IMR-90 (cell line): ENCODE measurements around the gene ADAMTS3. TPM values are rescaled to one million over a fixed set of nuclear protein-coding genes. Genes with fewer than 3 reads are reported as not detected.

Experiments used
- ATAC-seq: fragments of 200-7000 bp; cut with Tn5 transposase; 2 replicates; pipeline ENCODE4 v1.9.1; 2020; ENCODE audit warnings: low read depth, mild to moderate bottlenecking, moderate library complexity
- BruUV-seq: library from RNA; stranded (reverse); fragments of 400-500 nt; replicated peaks from 2 replicates; lab custom pipeline; 2021; lab: Mats Ljungman, UMichigan
- CTCF ChIA-PET: fragments of 300-600 bp; formaldehyde crosslinking; extraction: SDS; loops from one replicate; lab custom pipeline; 2021; ENCODE audit warnings: antibody characterized with exemption; lab: Yijun Ruan, JAX
- POLR2A ChIA-PET: fragments of 300-600 bp; sonication (Branson Sonifier 250); formaldehyde crosslinking; loops from one replicate; lab custom pipeline; 2022; ENCODE audit warnings: antibody characterized with exemption; ENCODE audit not compliant: unreplicated experiment; lab: Charles Lee
- DNase-seq: peaks from one replicate; pipeline ENCODE4 v3.0.0; 2013
- H2AFZ ChIP-seq: replicated peaks from 2 replicates; pipeline ENCODE3; 2013; ENCODE audit warnings: low read length, mild to moderate bottlenecking; ENCODE audit not compliant: poor library complexity
- H2AK5ac ChIP-seq: 2 replicates; pipeline ENCODE4 v1.6.1; 2013; ENCODE audit warnings: low read depth, low read length, inconsistent platforms
- H2AK9ac ChIP-seq: replicated peaks from 2 replicates; pipeline ENCODE3; 2013; ENCODE audit warnings: mild to moderate bottlenecking, low read depth, low read length, moderate library complexity; ENCODE audit not compliant: poor library complexity
- H2BK120ac ChIP-seq: 2 replicates; pipeline ENCODE4 v1.6.1; 2013; ENCODE audit warnings: low read depth, low read length, inconsistent platforms
- H2BK15ac ChIP-seq: 3 replicates; pipeline ENCODE4 v1.6.1; 2013; ENCODE audit warnings: low read depth, low read length, inconsistent platforms
- H2BK20ac ChIP-seq: 2 replicates; pipeline ENCODE4 v1.6.1; 2013; ENCODE audit warnings: low read depth, mild to moderate bottlenecking, inconsistent platforms, low read length, moderate library complexity
- H2BK5ac ChIP-seq: 2 replicates; pipeline ENCODE4 v1.6.1; 2013; ENCODE audit warnings: mild to moderate bottlenecking, low read depth, low read length, inconsistent platforms; ENCODE audit not compliant: poor library complexity, severe bottlenecking
- H3K14ac ChIP-seq: replicated peaks from 2 replicates; pipeline ENCODE4 v1.6.1; 2013; ENCODE audit warnings: low read depth, low read length, inconsistent platforms
- H3K18ac ChIP-seq: 2 replicates; pipeline ENCODE4 v1.6.1; 2013; ENCODE audit warnings: low read depth, low read length, control low read depth
- H3K23ac ChIP-seq: 2 replicates; pipeline ENCODE4 v1.6.1; 2013; ENCODE audit warnings: low read depth, low read length, inconsistent platforms
- H3K27ac ChIP-seq: 2 replicates; pipeline ENCODE4 v1.5.1; 2013; ENCODE audit warnings: mild to moderate bottlenecking, control low read depth, low read length; ENCODE audit not compliant: insufficient read depth
- H3K27me3 ChIP-seq: 2 replicates; pipeline ENCODE4 v1.6.1; 2013; ENCODE audit warnings: low read length; ENCODE audit not compliant: control insufficient read depth, insufficient read depth
- H3K36me3 ChIP-seq: 2 replicates; pipeline ENCODE4 v1.6.1; 2013; ENCODE audit warnings: low read length, mixed read lengths; ENCODE audit not compliant: control insufficient read depth, insufficient read depth
- H3K4ac ChIP-seq: 2 replicates; pipeline ENCODE4 v1.6.1; 2013; ENCODE audit warnings: low read depth, low read length, inconsistent platforms
- H3K4me1 ChIP-seq: 2 replicates; pipeline ENCODE4 v1.6.1; 2013; ENCODE audit warnings: low read length, mixed read lengths; ENCODE audit not compliant: control insufficient read depth, insufficient read depth
- H3K4me2 ChIP-seq: 2 replicates; pipeline ENCODE4 v1.6.1; 2013; ENCODE audit warnings: low read depth, mild to moderate bottlenecking, control low read depth, low read length, moderate library complexity
- H3K4me3 ChIP-seq: 2 replicates; pipeline ENCODE4 v1.5.1; 2013; ENCODE audit warnings: low read depth, mild to moderate bottlenecking, control low read depth, low read length, moderate library complexity; ENCODE audit not compliant: insufficient read depth
- H3K56ac ChIP-seq: 2 replicates; pipeline ENCODE4 v1.6.1; 2013; ENCODE audit warnings: low read length, inconsistent platforms; ENCODE audit not compliant: insufficient read depth; ENCODE audit errors: extremely low read depth
- H3K79me1 ChIP-seq, 2 experiments: 2 replicates each; pipeline ENCODE4 v1.6.1; 2013; ENCODE audit warnings: low read length in 2 of 2, inconsistent platforms in 1 of 2, low read depth in 1 of 2
- H3K9ac ChIP-seq: 2 replicates; pipeline ENCODE4 v1.6.1; 2013; ENCODE audit warnings: low read depth, low read length, control low read depth
- H3K9me1 ChIP-seq: 2 replicates; pipeline ENCODE4 v1.6.1; 2013; ENCODE audit warnings: low read length, inconsistent platforms; ENCODE audit not compliant: insufficient read depth
- H3K9me3 ChIP-seq: 2 replicates; pipeline ENCODE4 v1.6.1; 2013; ENCODE audit warnings: low read length; ENCODE audit not compliant: control insufficient read depth, insufficient read depth
- H4K20me1 ChIP-seq: 2 replicates; pipeline ENCODE4 v1.6.1; 2013; ENCODE audit warnings: low read length, inconsistent platforms; ENCODE audit not compliant: insufficient read depth
- H4K5ac ChIP-seq: 2 replicates; pipeline ENCODE4 v1.6.1; 2013; ENCODE audit warnings: mild to moderate bottlenecking, low read depth, low read length, control low read depth
- H4K8ac ChIP-seq, 2 experiments: 2 replicates each; pipeline ENCODE4 v1.6.1; 2013; ENCODE audit warnings: low read depth in 2 of 2, low read length in 2 of 2, control low read depth in 1 of 2, inconsistent platforms in 1 of 2
- H4K91ac ChIP-seq: 2 replicates; pipeline ENCODE4 v1.6.1; 2013; ENCODE audit warnings: low read depth, low read length, inconsistent platforms; ENCODE audit not compliant: insufficient read depth
- CHD1 ChIP-seq: IDR thresholded peaks from 2 replicates; pipeline ENCODE4 v1.6.1; 2012; ENCODE audit warnings: low read depth, low read length, improper control_type of control experiment
- NFE2L2 ChIP-seq: fragments of 150-350 bp; IDR thresholded peaks from 2 replicates; pipeline ENCODE4 v1.6.1; 2016; ENCODE audit warnings: low read depth, mild to moderate bottlenecking, low read length
- POLR2A ChIP-seq: IDR thresholded peaks from 2 replicates; pipeline ENCODE4 v1.6.1; 2012; ENCODE audit warnings: mild to moderate bottlenecking, low read depth, low read length
- RCOR1 ChIP-seq: IDR thresholded peaks from 2 replicates; pipeline ENCODE4 v1.6.1; 2012; ENCODE audit warnings: mild to moderate bottlenecking, low read length, improper control_type of control experiment; ENCODE audit not compliant: insufficient replicate concordance
- WGBS, 2 experiments: methylation state at CpG; one replicate each; pipeline versions ENCODE4 v1.1.5 to v1.1.7; 2013; ENCODE audit warnings: missing lambda C conversion rate in 2 of 2; ENCODE audit not compliant: insufficient read length in 1 of 2; ENCODE audit errors: extremely low coverage in 2 of 2; 5-methylcytosine and 5-hydroxymethylcytosine counted together
- dilution Hi-C: fragments of 300-500 bp; cut with HindIII; formaldehyde crosslinking; loops from one replicate; pipeline ENCODE4 v1.14.3; 2018; ENCODE audit warnings: low sequenced_read_pairs; ENCODE audit not compliant: unreplicated experiment
- in situ Hi-C: fragments of 300-500 bp; cut with MboI; formaldehyde crosslinking; loops from 3 replicates; pipeline ENCODE4 v1.14.3; 2019; ENCODE audit warnings: low sequenced_read_pairs, inconsistent platforms, mixed read lengths
- intact Hi-C: fragments of 100-400 bp; cut with micrococcal nuclease; formaldehyde crosslinking; loops from 2 replicates; pipeline ENCODE4 v1.10.0; 2022
- polyA plus RNA-seq, 3 experiments: library from polyadenylated mRNA; depleted of rRNA; stranded (reverse); fragments of >200 nt; gene quantifications; 2 replicates each; pipeline ENCODE4 v1.2.3, GENCODE V29; 2012; ENCODE audit warnings: low replicate concordance in 1 of 3
- total RNA-seq: library from RNA; depleted of rRNA; stranded (reverse); fragments of >200 nt; gene quantifications from 2 replicates; pipeline ENCODE4 v1.2.3, GENCODE V29; 2012
- TF ChIP-seq, protein P1 (sequence below): conservative IDR thresholded peaks from 2 replicates; pipeline ENCODE4 v1.5.1; 2012; ENCODE audit warnings: mild to moderate bottlenecking, low read depth, low read length, improper control_type of control experiment

ADAMTS3 gene
- total and polyA plus RNA-seq, 2 of the 4 experiments (the other 2 are of a cell fraction): 0.68 to 2.9 TPM

DNA sequence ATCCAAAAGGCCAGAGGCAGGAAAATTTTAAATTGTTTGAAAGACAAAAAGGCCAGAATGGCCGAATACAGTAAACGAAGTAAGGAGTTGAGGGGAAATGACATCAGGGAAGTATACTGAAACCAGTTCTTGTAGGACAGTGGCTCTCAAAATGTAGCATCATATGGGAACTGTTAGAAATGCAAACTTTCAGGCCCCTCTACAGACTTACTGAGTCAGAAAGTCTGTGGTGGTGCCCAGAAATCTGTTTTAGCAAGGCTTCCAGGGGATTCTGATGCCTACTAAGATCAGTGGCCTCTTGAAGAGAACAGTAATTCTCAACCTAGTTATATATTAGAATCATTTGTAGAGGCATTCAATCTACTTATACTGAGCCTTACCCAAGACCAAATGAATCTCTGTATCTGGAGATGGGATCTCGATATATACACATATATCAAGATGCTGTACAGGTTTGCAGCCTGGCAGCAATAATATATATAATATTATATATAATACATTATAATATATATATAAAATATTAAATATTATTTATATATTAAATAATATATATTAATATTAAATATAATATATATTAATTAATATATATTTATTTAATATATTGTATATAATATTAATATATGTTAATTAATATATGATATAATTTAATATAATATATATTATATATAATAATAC lies 39.7 kb downstream of the ADAMTS3 start:
- dilution Hi-C loops: no loop called here
- WGBS, 2 experiments: 100% methylated on average over 2 of the region's 3 CpGs; no CpG with 5 or more reads in 1 of the 2 experiments

More for the DNA sequence above, 39.7 kb downstream of the ADAMTS3 start:
- no peak overlapping the region for H4K91ac ChIP-seq
- no peak overlapping the region for H3K18ac ChIP-seq
- no peaks in the 10 kb centered on the region for H3K9me3 ChIP-seq
- H3K9ac ChIP-seq: no peak overlapping the region
- H4K20me1 ChIP-seq: no peaks in the 10 kb centered on the region
- no peak overlapping the region for H3K27ac ChIP-seq
- H3K4ac ChIP-seq: no peak overlapping the region
- H2BK120ac ChIP-seq: no peak overlapping the region
- H4K5ac ChIP-seq: no peak overlapping the region
- H2AK5ac ChIP-seq: no peak overlapping the region
- no peak overlapping the region for H2AFZ ChIP-seq
- no peak overlapping the region for H3K4me3 ChIP-seq
- ATAC-seq (no peak), DNase-seq (no peak)
- no peaks in the 10 kb centered on the region for H3K79me1 ChIP-seq
- no peak overlapping the region for H3K14ac ChIP-seq
- H2AK9ac ChIP-seq: no peak overlapping the region
- no peaks in the 10 kb centered on the region for H3K4me1 ChIP-seq
- ChIA-PET CTCF (no interaction called here), POLR2A (no interaction called here)
- intact Hi-C loops: no loop called here
- H2BK5ac ChIP-seq: no peak overlapping the region
- H3K27me3 ChIP-seq: no peaks in the 10 kb centered on the region
- in situ Hi-C loops: no loop called here
- H3K4me2 ChIP-seq: no peak overlapping the region
- no peak overlapping the region for H3K23ac ChIP-seq
- H3K9me1 ChIP-seq: no peaks in the 10 kb centered on the region
- BruUV-seq: no TSS peak
- no peak overlapping the region for H4K8ac ChIP-seq
- no peaks in the 10 kb centered on the region for H3K36me3 ChIP-seq
- no peak overlapping the region for H2BK15ac ChIP-seq
- H2BK20ac ChIP-seq: no peak overlapping the region
- TF ChIP-seq CHD1 (no peak), NFE2L2 (no peak), RCOR1 (no peak), POLR2A (no peak)
- TF ChIP-seq, protein P1, sequence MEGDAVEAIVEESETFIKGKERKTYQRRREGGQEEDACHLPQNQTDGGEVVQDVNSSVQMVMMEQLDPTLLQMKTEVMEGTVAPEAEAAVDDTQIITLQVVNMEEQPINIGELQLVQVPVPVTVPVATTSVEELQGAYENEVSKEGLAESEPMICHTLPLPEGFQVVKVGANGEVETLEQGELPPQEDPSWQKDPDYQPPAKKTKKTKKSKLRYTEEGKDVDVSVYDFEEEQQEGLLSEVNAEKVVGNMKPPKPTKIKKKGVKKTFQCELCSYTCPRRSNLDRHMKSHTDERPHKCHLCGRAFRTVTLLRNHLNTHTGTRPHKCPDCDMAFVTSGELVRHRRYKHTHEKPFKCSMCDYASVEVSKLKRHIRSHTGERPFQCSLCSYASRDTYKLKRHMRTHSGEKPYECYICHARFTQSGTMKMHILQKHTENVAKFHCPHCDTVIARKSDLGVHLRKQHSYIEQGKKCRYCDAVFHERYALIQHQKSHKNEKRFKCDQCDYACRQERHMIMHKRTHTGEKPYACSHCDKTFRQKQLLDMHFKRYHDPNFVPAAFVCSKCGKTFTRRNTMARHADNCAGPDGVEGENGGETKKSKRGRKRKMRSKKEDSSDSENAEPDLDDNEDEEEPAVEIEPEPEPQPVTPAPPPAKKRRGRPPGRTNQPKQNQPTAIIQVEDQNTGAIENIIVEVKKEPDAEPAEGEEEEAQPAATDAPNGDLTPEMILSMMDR: no peak
- no peak overlapping the region for H3K56ac ChIP-seq
